Osteocyte (in vitro differentiated cells): Measurements from ENCODE around the gene SMIM8. TPM values are rescaled to one million over a fixed set of nuclear protein-coding genes. Genes with fewer than 3 reads are reported as not detected.

Experiments used
- DNase-seq: peaks from one replicate; pipeline ENCODE4 v3.0.0; 2021; ENCODE audit warnings: mixed read lengths; ENCODE audit not compliant: unreplicated experiment; ENCODE audit errors: extremely low spot score
- H3K27ac Mint-ChIP-seq: one replicate; pipeline ENCODE4 v1.8.0; 2021; ENCODE audit warnings: mild to moderate bottlenecking, mixed read lengths; ENCODE audit not compliant: unreplicated experiment
- H3K27me3 Mint-ChIP-seq: one replicate; pipeline ENCODE4 v1.8.0; 2021; ENCODE audit warnings: mixed read lengths; ENCODE audit not compliant: unreplicated experiment
- H3K36me3 Mint-ChIP-seq: one replicate; pipeline ENCODE4 v1.8.0; 2021; ENCODE audit warnings: mixed read lengths; ENCODE audit not compliant: unreplicated experiment
- H3K4me1 Mint-ChIP-seq: one replicate; pipeline ENCODE4 v1.8.0; 2021; ENCODE audit warnings: mixed read lengths; ENCODE audit not compliant: unreplicated experiment
- H3K4me3 Mint-ChIP-seq: one replicate; pipeline ENCODE4 v1.8.0; 2021; ENCODE audit warnings: mild to moderate bottlenecking, moderate library complexity, mixed read lengths; ENCODE audit not compliant: unreplicated experiment
- H3K9me3 Mint-ChIP-seq: one replicate; pipeline ENCODE4 v1.8.0; 2021; ENCODE audit warnings: mixed read lengths; ENCODE audit not compliant: unreplicated experiment
- total RNA-seq: library from RNA; stranded (reverse); gene quantifications from 2 replicates; pipeline ENCODE4 v1.2.1, GENCODE V29; 2021
- TF ChIP-seq, protein P1 (sequence below): fragments of 200-600 bp; sonication (generic); IDR thresholded peaks from 2 replicates; pipeline ENCODE4 v1.5.0; 2021; ENCODE audit warnings: antibody characterized with exemption, mild to moderate bottlenecking, moderate library complexity

SMIM8 gene
- total RNA-seq, 1 donor from 2014 or later = 12.1 TPM

DNA sequence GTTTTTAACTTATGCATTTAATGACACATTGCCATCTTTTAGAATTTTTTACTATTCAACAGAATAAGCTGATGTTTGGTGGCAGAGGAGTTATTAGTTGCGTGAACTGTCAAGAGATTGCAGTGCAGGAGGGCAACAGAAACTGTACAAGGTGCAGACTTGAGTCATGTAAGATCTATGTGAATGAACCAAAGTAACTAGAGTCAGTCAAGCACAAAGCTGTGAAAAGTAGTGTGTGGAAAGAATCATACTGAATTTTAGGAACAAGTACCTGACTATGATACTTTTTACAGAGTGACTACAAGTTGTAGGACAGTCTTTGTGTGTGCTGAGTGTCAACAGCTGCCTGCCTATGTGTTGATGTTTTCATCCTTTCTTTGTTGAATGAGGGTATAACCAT lies 19.5 kb downstream of the SMIM8 start:
- Mint-ChIP-seq H3K4me1 (no peaks in the 10 kb centered on the region), H3K27ac (no peak overlapping the region), H3K36me3 (peaks cover 5% of the 10 kb centered on the region), H3K27me3 (no peaks in the 10 kb centered on the region), H3K4me3 (no peak overlapping the region), H3K9me3 (no peaks in the 10 kb centered on the region)
- no peak for DNase-seq
- TF ChIP-seq, protein P1, sequence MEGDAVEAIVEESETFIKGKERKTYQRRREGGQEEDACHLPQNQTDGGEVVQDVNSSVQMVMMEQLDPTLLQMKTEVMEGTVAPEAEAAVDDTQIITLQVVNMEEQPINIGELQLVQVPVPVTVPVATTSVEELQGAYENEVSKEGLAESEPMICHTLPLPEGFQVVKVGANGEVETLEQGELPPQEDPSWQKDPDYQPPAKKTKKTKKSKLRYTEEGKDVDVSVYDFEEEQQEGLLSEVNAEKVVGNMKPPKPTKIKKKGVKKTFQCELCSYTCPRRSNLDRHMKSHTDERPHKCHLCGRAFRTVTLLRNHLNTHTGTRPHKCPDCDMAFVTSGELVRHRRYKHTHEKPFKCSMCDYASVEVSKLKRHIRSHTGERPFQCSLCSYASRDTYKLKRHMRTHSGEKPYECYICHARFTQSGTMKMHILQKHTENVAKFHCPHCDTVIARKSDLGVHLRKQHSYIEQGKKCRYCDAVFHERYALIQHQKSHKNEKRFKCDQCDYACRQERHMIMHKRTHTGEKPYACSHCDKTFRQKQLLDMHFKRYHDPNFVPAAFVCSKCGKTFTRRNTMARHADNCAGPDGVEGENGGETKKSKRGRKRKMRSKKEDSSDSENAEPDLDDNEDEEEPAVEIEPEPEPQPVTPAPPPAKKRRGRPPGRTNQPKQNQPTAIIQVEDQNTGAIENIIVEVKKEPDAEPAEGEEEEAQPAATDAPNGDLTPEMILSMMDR = no peak

DNA sequence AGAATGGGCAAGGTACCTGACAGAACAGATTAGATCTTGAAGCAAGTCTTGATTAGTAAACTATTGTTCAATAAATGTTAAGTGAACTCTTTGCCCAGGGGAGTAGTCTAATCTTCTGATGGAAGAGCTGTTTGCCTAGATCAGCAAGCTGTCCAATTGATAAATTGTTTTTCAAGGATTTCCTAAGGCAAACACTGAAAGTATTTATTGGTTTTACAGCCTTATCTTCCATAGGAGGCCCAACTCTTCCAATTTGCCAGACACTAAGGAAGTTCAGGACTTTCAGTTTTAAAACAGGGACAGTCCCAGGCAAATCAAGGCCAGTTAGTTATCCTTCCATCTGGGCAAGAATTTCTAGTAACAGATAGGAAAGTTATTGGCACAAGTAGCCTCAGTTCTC lies 20.4 kb downstream of the SMIM8 start:
- Mint-ChIP-seq H3K36me3 (peaks cover 7% of the 10 kb centered on the region), H3K27me3 (no peaks in the 10 kb centered on the region), H3K4me3 (no peak overlapping the region), H3K4me1 (no peaks in the 10 kb centered on the region), H3K9me3 (no peaks in the 10 kb centered on the region), H3K27ac (no peak overlapping the region)
- TF ChIP-seq, protein P1 = no peak
- DNase-seq = no peak

DNA sequence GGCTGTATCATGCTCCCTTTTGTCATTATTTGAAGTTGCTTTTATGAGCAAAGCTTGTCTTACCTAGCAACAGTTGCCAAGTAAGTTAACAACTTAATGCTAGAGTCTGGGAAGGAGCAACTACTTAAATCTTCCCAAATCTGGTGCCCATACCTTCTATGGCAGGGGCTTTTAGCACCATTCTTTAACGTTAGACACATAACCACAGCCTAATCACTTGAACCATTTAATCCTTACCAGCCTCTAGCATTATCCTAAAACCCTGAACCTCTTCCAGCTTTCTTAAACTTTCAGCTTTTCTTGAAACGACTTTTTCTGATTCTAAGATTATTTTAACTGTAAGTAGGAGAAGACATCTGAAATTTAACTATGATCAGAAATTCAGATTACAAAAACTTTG lies 22.3 kb downstream of the SMIM8 start, which contains the start of gene C6orf163:
Gene C6orf163, plus strand, starts transcription at position 83 of the 400 bp plus-strand sequence. Its CDS starts 287 bp downstream, at position 370.
- H3K27me3 Mint-ChIP-seq = no peaks in the 10 kb centered on the region
- no peak within 1 kb of the TSS for H3K27ac Mint-ChIP-seq
- H3K4me3 Mint-ChIP-seq = no peak within 1 kb of the TSS
- TF ChIP-seq, protein P1 = no peak
- H3K36me3 Mint-ChIP-seq = peaks cover 7% of the 10 kb centered on the region
- no peak for DNase-seq
- no peaks in the 10 kb centered on the region for H3K4me1 Mint-ChIP-seq
- no peaks in the 10 kb centered on the region for H3K9me3 Mint-ChIP-seq

DNA sequence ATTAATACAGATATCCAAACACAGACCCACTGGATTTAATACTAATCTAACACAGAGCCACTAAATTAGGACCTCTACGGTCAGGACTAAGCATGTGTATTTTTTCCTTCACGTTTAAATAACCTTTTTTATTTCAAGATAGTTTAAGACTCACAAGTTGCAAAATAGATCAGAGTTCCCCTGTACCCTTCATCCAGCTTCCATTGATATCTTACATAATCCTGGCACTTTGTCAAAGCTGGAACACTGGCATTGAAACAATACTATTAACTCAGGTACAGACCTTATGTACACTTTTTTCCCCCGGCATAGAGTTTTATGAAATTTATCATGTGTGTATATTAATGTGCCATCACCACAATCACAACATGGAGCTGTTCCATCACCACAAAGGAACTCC lies 24.3 kb downstream of the SMIM8 start:
- Mint-ChIP-seq H3K27me3 (no peaks in the 10 kb centered on the region), H3K4me3 (no peak overlapping the region), H3K4me1 (no peaks in the 10 kb centered on the region), H3K36me3 (peaks cover 7% of the 10 kb centered on the region), H3K27ac (no peak overlapping the region), H3K9me3 (no peaks in the 10 kb centered on the region)
- DNase-seq = no peak
- TF ChIP-seq, protein P1 = no peak

DNA sequence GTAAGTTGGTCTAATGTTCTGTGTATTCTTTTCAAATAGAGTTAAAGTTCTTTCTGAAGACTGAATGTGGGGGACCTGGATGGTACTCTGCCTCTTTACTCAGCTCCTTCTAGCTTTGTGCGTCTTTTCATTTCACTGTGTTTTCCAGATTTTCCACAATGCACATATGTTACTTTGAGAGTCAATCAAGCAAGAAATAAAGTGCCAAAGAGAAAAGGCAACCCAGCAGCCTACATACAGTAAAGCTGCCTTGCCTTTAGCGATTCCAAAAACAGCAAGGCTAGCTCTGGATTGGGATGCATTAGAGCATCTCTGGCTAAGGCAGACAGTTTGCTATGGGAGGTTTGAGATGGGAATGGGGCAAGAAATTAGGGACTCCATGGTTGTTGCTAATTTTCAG lies 27.5 kb downstream of the SMIM8 start:
- Mint-ChIP-seq H3K27me3 (no peaks in the 10 kb centered on the region), H3K27ac (no peak overlapping the region), H3K4me3 (no peak overlapping the region), H3K4me1 (no peaks in the 10 kb centered on the region), H3K9me3 (no peaks in the 10 kb centered on the region), H3K36me3 (peaks cover 7% of the 10 kb centered on the region)
- DNase-seq = no peak
- TF ChIP-seq, protein P1 = no peak
